Transverse colon (tissue), 4 donors: ENCODE measurements around the gene GRM7. TPM values are rescaled to one million over a fixed set of nuclear protein-coding genes. Genes with fewer than 3 reads are reported as not detected.

Experiments used
- DNase-seq: peaks from one replicate; pipeline ENCODE4 v3.0.0-alpha.2; 2019
- H3K27ac ChIP-seq, 4 donors: fragments of 200-600 bp; sonication (generic); 2 replicates each; pipeline ENCODE4 v1.5.1; 2016 to 2018; ENCODE audit warnings: inconsistent platforms in 4 of 4
- H3K27me3 ChIP-seq: fragments of 200-600 bp; sonication (generic); 2 replicates; pipeline ENCODE4 v1.5.1; 2017; ENCODE audit warnings: inconsistent platforms
- H3K36me3 ChIP-seq, 4 donors: fragments of 200-600 bp; sonication (generic); 2 replicates each; pipeline ENCODE4 v1.5.1; 2017 to 2019; ENCODE audit warnings: inconsistent platforms in 4 of 4
- H3K4me1 ChIP-seq, 4 donors: fragments of 200-600 bp; sonication (generic); 2 replicates each; pipeline ENCODE4 v1.5.1; 2017 to 2020; ENCODE audit warnings: inconsistent platforms in 4 of 4
- H3K4me3 ChIP-seq, 4 donors: fragments of 200-600 bp; sonication (generic); 1 replicate in 1 of 4; 2 replicates in 3 of 4; pipeline versions ENCODE4 v1.5.1 to v1.6.1; 2017 to 2019; ENCODE audit warnings: inconsistent platforms in 4 of 4
- H3K9me3 ChIP-seq, 2 donors: fragments of 200-600 bp; sonication (generic); 2 replicates each; pipeline ENCODE4 v1.5.1; 2017 to 2019; ENCODE audit warnings: inconsistent platforms in 2 of 2
- CTCF ChIP-seq, 5 experiments: fragments of 200-600 bp in 3 of 5; fragments of 450-650 bp in 2 of 5; sonication (generic) in 3 of 5; IDR thresholded peaks; 1 replicate in 2 of 5; 2 replicates in 3 of 5; pipeline ENCODE4 v1.5.1; 2016 to 2017; ENCODE audit warnings: antibody characterized with exemption in 5 of 5, inconsistent platforms in 3 of 5, mild to moderate bottlenecking in 2 of 5, moderate library complexity in 1 of 5
- EP300 ChIP-seq: sonication (generic); formaldehyde crosslinking; IDR thresholded peaks from one replicate; pipeline ENCODE4 v1.6.1; 2017; ENCODE audit warnings: antibody characterized with exemption, low read depth
- POLR2A ChIP-seq: fragments of 450-650 bp; IDR thresholded peaks from one replicate; pipeline ENCODE4 v1.6.1; 2016; ENCODE audit warnings: antibody characterized with exemption, mild to moderate bottlenecking, moderate library complexity
- POLR2AphosphoS5 ChIP-seq, 3 donors: sonication (generic); formaldehyde crosslinking; IDR thresholded peaks; one replicate each; pipeline ENCODE4 v1.6.1; 2016; ENCODE audit warnings: antibody characterized with exemption in 3 of 3
- WGBS, 2 donors: methylation state at CpG; one replicate each; pipeline ENCODE4 v1.1.5; 2018; ENCODE audit warnings: low coverage in 1 of 2; 5-methylcytosine and 5-hydroxymethylcytosine counted together
- in situ Hi-C, 4 donors: fragments of 200-750 bp; cut with MboI; loops; one replicate each; pipeline versions ENCODE4 v1.15.0 to v1.15.1; 2017; ENCODE audit warnings: low sequenced_read_pairs in 3 of 4, low pct_ligation_motif_present in 1 of 4, low pct_unique_long_range_greater_than_20kb in 1 of 4
- intact Hi-C: fragments of 100-400 bp; cut with DNase I; formaldehyde crosslinking; loops from one replicate; pipeline ENCODE4 v1.15.1; 2023; ENCODE audit warnings: low total_unique reads
- total RNA-seq, 4 donors: library from RNA; depleted of rRNA; stranded (reverse); fragments of >200 nt; gene quantifications; one replicate each; pipeline ENCODE4 v1.1.0, GENCODE V29; 2016

Gene GRM7
- total RNA-seq, 4 donors from 2014 or later = 0.14 to 0.20 (median 0.16) TPM; not detected in 1

GRCh38 chr3:7282988-7283387, 422.1 kb downstream of the GRM7 start:
- intact Hi-C loops = no loop called here
- no peaks in the 10 kb centered on the region for H3K9me3 ChIP-seq
- H3K27ac ChIP-seq = no peak overlapping the region
- in situ Hi-C loops = no loop called here
- 68 to 72% methylated on average over 4 of the region's 4 CpGs for WGBS, 2 donors
- TF ChIP-seq EP300 (no peak), POLR2A (no peak), POLR2AphosphoS5 (IDR thresholded peaks at IDR 0.05) (no peak), CTCF (IDR thresholded peaks at IDR 0.05) (no peak)
- H3K4me3 ChIP-seq = no peak overlapping the region
- DNase-seq = no peak
- no peaks in the 10 kb centered on the region for H3K36me3 ChIP-seq
- no peaks in the 10 kb centered on the region for H3K27me3 ChIP-seq
- H3K4me1 ChIP-seq = no peaks in the 10 kb centered on the region

GRCh38 chr3:7285505-7285904, 424.6 kb downstream of the GRM7 start:
- intact Hi-C loops (no loop called here), in situ Hi-C loops (no loop called here)
- WGBS, 2 donors = 36 to 62% methylated on average over 2 to 3 of the region's 3 CpGs
- no peaks in the 10 kb centered on the region for H3K36me3 ChIP-seq
- TF ChIP-seq POLR2AphosphoS5 (IDR thresholded peaks at IDR 0.05) = no peak
- no peak for TF ChIP-seq POLR2A
- TF ChIP-seq CTCF (IDR thresholded peaks at IDR 0.05) = peak in 1 of 5 experiments; percentile 12
- H3K4me1 ChIP-seq = no peaks in the 10 kb centered on the region
- H3K27me3 ChIP-seq = no peaks in the 10 kb centered on the region
- DNase-seq = no peak
- no peak overlapping the region for H3K4me3 ChIP-seq
- no peaks in the 10 kb centered on the region for H3K9me3 ChIP-seq
- no peak overlapping the region for H3K27ac ChIP-seq

DNA sequence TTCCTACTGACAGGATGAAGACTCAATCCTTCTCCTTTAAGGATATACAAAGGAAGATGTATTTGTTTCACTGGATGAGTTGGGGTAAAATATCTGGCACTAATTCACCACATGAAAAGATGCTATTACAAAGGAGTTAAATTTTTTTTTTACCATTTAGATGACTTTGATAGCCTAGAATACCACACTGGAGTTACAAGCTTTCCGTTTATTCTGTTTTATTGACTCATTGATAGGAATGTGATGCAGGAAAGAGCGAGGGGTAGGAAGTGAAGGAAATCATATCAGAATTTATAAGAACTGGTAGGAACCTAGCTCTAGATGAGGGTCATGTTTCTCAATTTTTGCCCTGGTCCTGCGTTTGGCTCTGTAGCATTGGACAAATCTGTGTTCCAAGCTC, 427.2 kb downstream of the GRM7 start:
- no peak overlapping the region for H3K27ac ChIP-seq
- no peak for DNase-seq
- H3K4me1 ChIP-seq = no peaks in the 10 kb centered on the region
- no peak for TF ChIP-seq EP300
- no peak for TF ChIP-seq CTCF (IDR thresholded peaks at IDR 0.05)
- no peak for TF ChIP-seq POLR2A
- TF ChIP-seq POLR2AphosphoS5 (IDR thresholded peaks at IDR 0.05) = no peak
- intact Hi-C loops = no loop called here
- no peaks in the 10 kb centered on the region for H3K9me3 ChIP-seq
- in situ Hi-C loops = no loop called here
- H3K4me3 ChIP-seq = no peak overlapping the region
- WGBS, 2 donors = 47 to 68% methylated on average over 3 of the region's 3 CpGs
- H3K36me3 ChIP-seq = no peaks in the 10 kb centered on the region
- H3K27me3 ChIP-seq = no peaks in the 10 kb centered on the region

- Histone ChIP-seq H3K4me3 (no peak overlapping the region), H3K27ac (no peak overlapping the region), H3K27me3 (no peaks in the 10 kb centered on the region), H3K36me3 (no peaks in the 10 kb centered on the region), H3K9me3 (no peaks in the 10 kb centered on the region), H3K4me1 (no peaks in the 10 kb centered on the region)
- in situ Hi-C loops = no loop called here
- 40 to 65% methylated on average over 1 of the region's 1 CpG for WGBS, 2 donors
- intact Hi-C loops = no loop called here
- no peak for TF ChIP-seq EP300
- TF ChIP-seq POLR2A = no peak
- no peak for TF ChIP-seq CTCF (IDR thresholded peaks at IDR 0.05)
- no peak for TF ChIP-seq POLR2AphosphoS5 (IDR thresholded peaks at IDR 0.05)
- DNase-seq = no peak
These were observed 428.2 kb downstream of the GRM7 start for GRCh38 chr3:7289121-7289520.
